ENCODE results near the gene B4GALNT2. TPM values are rescaled to one million over a fixed set of nuclear protein-coding genes. Genes with fewer than 3 reads are reported as not detected.

Gene B4GALNT2
- total and polyA plus RNA-seq, 2 donors (not counting 3 experiments of a cell fraction or from before 2014, with no cell fraction given), result 0.11 TPM; not detected in 1

GRCh38 chr17:49223168-49223516 lies 90.6 kb downstream of the B4GALNT2 start:
- Histone ChIP-seq H3K9me3 (replicated peaks; ENCODE audit: control insufficient read depth, insufficient read depth, low read length) (no peaks in the 10 kb centered on the region), H3K36me3 (ENCODE audit: control insufficient read depth in 2 of 2, extremely low read depth in 1 of 2, insufficient read depth in 2 of 2, low read length in 2 of 2) (peaks cover 2 to 16% of the 10 kb centered on the region in 2 experiments), H3K4me3 (replicated peaks in 1 of 3; ENCODE audit: insufficient read depth in 1 of 3, low read depth in 1 of 3, low read length in 3 of 3) (no peak overlapping the region), H3K4me2 (ENCODE audit: insufficient read depth, low read length) (no peak overlapping the region), H3K9ac (replicated peaks; ENCODE audit: extremely low read depth, insufficient read depth, low read length) (no peak overlapping the region), H2AFZ (ENCODE audit: low read depth, low read length) (no peak overlapping the region), H3K4me1 (ENCODE audit: control insufficient read depth, extremely low read depth, insufficient read depth, low read length) (peaks cover 11% of the 10 kb centered on the region), H4K20me1 (replicated peaks; ENCODE audit: control insufficient read depth, extremely low read depth, insufficient read depth, low read length) (no peaks in the 10 kb centered on the region), H3K27me3 (ENCODE audit: control insufficient read depth in 2 of 2, insufficient read depth in 2 of 2, low read length in 2 of 2) (peaks cover 16 to 22% of the 10 kb centered on the region in 2 experiments), H3K79me2 (ENCODE audit: control insufficient read depth, insufficient read depth, low read length) (no peaks in the 10 kb centered on the region), H3K27ac (ENCODE audit: insufficient read depth, low read depth, low read length) (no peak overlapping the region), H3K9me1 (replicated peaks; ENCODE audit: control insufficient read depth, extremely low read depth, insufficient read depth, low read length) (no peaks in the 10 kb centered on the region)
- BruUV-seq (replicated peaks), result no TSS peak
- FAIRE-seq (no peak), DNase-seq (ENCODE audit: low read depth, low spot score) (no peak)
- intact Hi-C loops (cut with micrococcal nuclease) (no loop called here), dilution Hi-C loops (cut with MboI; ENCODE audit: extremely low pct_ligation_motif_present, low sequenced_read_pairs) (no loop called here)
- POLR2A ChIA-PET, result no interaction called here
- TF ChIP-seq EZH2 (IDR thresholded peaks at IDR 0.05; ENCODE audit: borderline replicate concordance, low read depth, low read length, severe bottlenecking), result no peak
- TF ChIP-seq JUN (IDR thresholded peaks at IDR 0.05; ENCODE audit: borderline replicate concordance, insufficient read depth, insufficient read length, low read depth), result no peak
- TF ChIP-seq GATA2 (IDR thresholded peaks at IDR 0.05; ENCODE audit: insufficient read depth, insufficient read length, low read depth, low read length), result no peak
- TF ChIP-seq FOS (IDR thresholded peaks at IDR 0.05; ENCODE audit: borderline replicate concordance, insufficient read depth, low read length), result no peak
- TF ChIP-seq CTCF (IDR thresholded peaks at IDR 0.05; ENCODE audit: extremely low read depth in 1 of 2, insufficient read depth in 1 of 2, low read depth in 1 of 2, low read length in 2 of 2), result no peak
- CTCF ChIA-PET, result interaction anchor here (1.1 to 2.3 kb wide), 5 partner anchors 14 to 68 kb away, joined by 3 to 17 read pairs (median 11); no protein-coding TSS in a partner anchor

Data from endothelial cell of umbilical vein (primary cell).